ENCODE measurements around the gene CALCA.

CALCA gene

DNA sequence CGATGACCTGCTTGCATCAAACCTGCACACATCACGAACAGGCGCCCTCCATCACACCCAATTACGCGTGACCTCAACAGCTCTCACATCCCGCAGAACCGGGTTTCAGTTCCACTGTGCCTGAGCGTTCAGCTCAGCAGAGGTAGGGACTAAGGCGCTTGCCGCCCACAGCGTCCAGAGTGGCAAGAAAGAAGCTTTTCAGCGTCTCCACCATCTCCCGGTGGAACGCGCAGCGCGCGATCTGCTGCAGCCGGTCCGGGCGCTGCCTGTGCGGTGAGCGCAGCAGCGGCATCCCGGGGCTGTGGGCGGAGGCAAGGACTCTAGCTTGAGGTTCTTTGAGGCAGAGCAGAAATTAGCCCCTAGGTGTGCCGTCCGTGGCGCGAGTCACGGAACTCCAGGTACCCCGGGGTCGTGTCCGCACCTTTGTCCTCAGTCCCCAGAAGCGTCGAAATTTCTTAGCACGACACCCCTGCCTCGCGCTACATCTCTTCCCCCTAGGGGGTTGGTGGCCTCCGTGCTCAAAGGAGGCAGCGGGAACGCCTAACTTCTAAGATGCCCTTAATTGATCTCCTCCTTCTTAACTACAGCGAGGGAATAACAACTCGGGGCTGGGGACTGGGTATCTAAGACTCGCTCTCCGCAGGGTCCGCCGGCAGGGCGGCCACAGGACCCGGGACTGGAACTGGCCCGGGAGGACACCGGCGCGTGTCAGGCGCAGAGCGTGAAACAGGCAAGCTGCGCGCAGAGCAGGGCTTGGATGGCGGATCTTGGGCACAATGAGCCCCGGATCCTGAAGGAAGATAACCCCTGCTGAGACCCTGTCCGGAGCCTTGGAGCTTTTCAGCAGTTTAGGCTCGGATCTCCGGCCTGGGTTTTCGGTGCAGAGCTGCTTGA is 1.7 kb upstream of the CALCA start:
- Histone ChIP-seq H3K14ac (ENCODE audit: low read length) (no peak overlapping the region), H3K4me3 (ENCODE audit: low read length in 2 of 2) (peak overlapping the region; percentile 30 to 60), H3K9me3 (replicated peaks in 1 of 2; ENCODE audit: control insufficient read depth in 2 of 2, insufficient read depth in 1 of 2, low read depth in 1 of 2, low read length in 2 of 2) (peaks cover 2 to 5% of the 10 kb centered on the region in 2 donors), H3K4me2 (ENCODE audit: insufficient read depth, low read length, poor library complexity, severe bottlenecking) (peak overlapping the region; percentile 69), H2BK12ac (ENCODE audit: low read length) (no peak overlapping the region), H2AK5ac (ENCODE audit: low read depth, low read length) (no peak overlapping the region), H2BK15ac (ENCODE audit: low read length) (no peak overlapping the region), H4K91ac (ENCODE audit: low read depth, low read length, poor library complexity) (no peak overlapping the region), H3K27ac (replicated peaks; ENCODE audit: low read length) (no peak overlapping the region), H2BK5ac (ENCODE audit: low read length) (no peak overlapping the region), H2AFZ (ENCODE audit: low read length) (peak overlapping the region; percentile 94), H3K79me1 (ENCODE audit: low read depth, low read length) (no peaks in the 10 kb centered on the region), H3K23ac (ENCODE audit: low read depth, low read length, poor library complexity) (peak overlapping the region; percentile 22), H3K27me3 (ENCODE audit: control insufficient read depth in 3 of 3, insufficient read depth in 3 of 3, low read depth in 1 of 3, low read length in 3 of 3) (peaks cover 29 to 85% (median 59%) of the 10 kb centered on the region in 3 experiments), H3K18ac (ENCODE audit: low read length) (peak overlapping the region; percentile 58), H4K8ac (ENCODE audit: low read depth, low read length) (no peak overlapping the region), H3K4ac (ENCODE audit: low read length) (no peak overlapping the region), H3K36me3 (replicated peaks in 1 of 2; ENCODE audit: control insufficient read depth in 2 of 2, insufficient read depth in 2 of 2, low read length in 2 of 2) (no peaks in the 10 kb centered on the region), H3K4me1 (ENCODE audit: control insufficient read depth in 2 of 2, insufficient read depth in 1 of 2, low read depth in 1 of 2, low read length in 2 of 2) (peaks cover 10 to 12% of the 10 kb centered on the region in 2 donors), H3K9ac (ENCODE audit: low read depth, low read length, poor library complexity) (no peak overlapping the region), H2BK120ac (ENCODE audit: low read depth, low read length) (no peak overlapping the region)
- DNase-seq (ENCODE audit: low spot score): peak; percentile 44
- WGBS, 2 donors (ENCODE audit: extremely low coverage in 2 of 2, insufficient read length in 2 of 2, insufficient replicate concordance in 1 of 2): no CpG with 5 or more reads among the region's 64 CpGs

DNA sequence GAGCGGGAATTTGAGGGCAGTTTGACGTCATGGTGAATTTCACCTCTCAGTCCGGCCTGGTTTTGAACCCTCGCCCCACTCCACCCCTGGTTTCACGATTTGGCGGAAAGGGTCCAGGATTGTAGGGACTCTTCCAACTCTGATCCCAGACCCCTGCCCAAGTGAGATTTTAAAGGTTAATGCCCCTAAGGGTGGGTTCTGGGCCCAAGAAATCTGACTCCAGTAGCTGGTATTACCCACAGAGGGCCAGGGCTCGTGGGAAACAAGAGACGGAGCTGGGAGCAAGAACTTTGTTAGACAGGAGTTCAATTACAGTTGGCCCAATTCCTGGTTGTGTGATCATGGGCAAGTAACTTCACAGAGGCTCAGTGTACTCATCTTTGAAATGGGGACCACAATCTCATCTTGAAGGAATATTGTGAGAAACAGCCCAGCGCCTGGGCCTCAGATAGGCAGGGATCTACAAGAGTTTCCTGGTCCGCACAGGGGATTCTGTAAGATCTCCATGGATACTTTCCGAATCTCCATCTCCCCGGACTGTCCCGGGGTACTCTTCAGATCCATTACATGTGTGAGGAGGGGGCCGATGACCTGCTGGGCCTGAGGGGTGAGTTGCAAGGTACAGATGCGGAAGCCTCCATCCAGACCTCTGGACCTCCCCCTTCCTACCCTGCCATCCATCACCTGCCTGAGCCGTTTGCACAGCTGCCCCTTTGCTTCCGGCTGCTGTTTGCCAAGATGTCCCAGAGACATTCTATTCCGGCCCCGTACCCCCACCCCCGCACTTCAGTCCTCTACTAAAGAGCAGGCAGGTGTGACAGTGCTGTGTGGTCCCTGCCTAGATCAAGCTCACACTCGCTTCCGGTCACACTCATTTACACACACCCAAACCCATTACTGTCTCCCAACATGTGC is 687 bp upstream of the CALCA start:
- no peak overlapping the region for H2BK15ac ChIP-seq (ENCODE audit: low read length)
- no peak overlapping the region for H2BK12ac ChIP-seq (ENCODE audit: low read length)
- no peaks in the 10 kb centered on the region for H3K79me1 ChIP-seq (ENCODE audit: low read depth, low read length)
- H3K4ac ChIP-seq (ENCODE audit: low read length): no peak overlapping the region
- no peak overlapping the region for H3K18ac ChIP-seq (ENCODE audit: low read length)
- peak overlapping the region; percentile 94 for H2AFZ ChIP-seq (ENCODE audit: low read length)
- H3K9ac ChIP-seq (ENCODE audit: low read depth, low read length, poor library complexity): no peak overlapping the region
- no peak overlapping the region for H3K14ac ChIP-seq (ENCODE audit: low read length)
- H3K23ac ChIP-seq (ENCODE audit: low read depth, low read length, poor library complexity): peak overlapping the region; percentile 22
- no peak overlapping the region for H2AK5ac ChIP-seq (ENCODE audit: low read depth, low read length)
- no peak overlapping the region for H2BK5ac ChIP-seq (ENCODE audit: low read length)
- no peak overlapping the region for H3K27ac ChIP-seq (replicated peaks; ENCODE audit: low read length)
- H3K4me2 ChIP-seq (ENCODE audit: insufficient read depth, low read length, poor library complexity, severe bottlenecking): no peak overlapping the region
- H3K27me3 ChIP-seq (ENCODE audit: control insufficient read depth in 3 of 3, insufficient read depth in 3 of 3, low read depth in 1 of 3, low read length in 3 of 3): peaks cover 29 to 90% (median 59%) of the 10 kb centered on the region in 3 experiments
- H3K4me3 ChIP-seq (ENCODE audit: low read length in 2 of 2): no peak overlapping the region
- no peak for DNase-seq (ENCODE audit: low spot score)
- WGBS, 2 donors (ENCODE audit: extremely low coverage in 2 of 2, insufficient read length in 2 of 2, insufficient replicate concordance in 1 of 2): no CpG with 5 or more reads among the region's 22 CpGs
- no peaks in the 10 kb centered on the region for H3K36me3 ChIP-seq (replicated peaks in 1 of 2; ENCODE audit: control insufficient read depth in 2 of 2, insufficient read depth in 2 of 2, low read length in 2 of 2)
- no peak overlapping the region for H2BK120ac ChIP-seq (ENCODE audit: low read depth, low read length)
- no peak overlapping the region for H4K91ac ChIP-seq (ENCODE audit: low read depth, low read length, poor library complexity)
- H3K9me3 ChIP-seq (replicated peaks in 1 of 2; ENCODE audit: control insufficient read depth in 2 of 2, insufficient read depth in 1 of 2, low read depth in 1 of 2, low read length in 2 of 2): peaks cover 2 to 5% of the 10 kb centered on the region in 2 donors
- peaks cover 10 to 12% of the 10 kb centered on the region in 2 donors for H3K4me1 ChIP-seq (ENCODE audit: control insufficient read depth in 2 of 2, insufficient read depth in 1 of 2, low read depth in 1 of 2, low read length in 2 of 2)
- H4K8ac ChIP-seq (ENCODE audit: low read depth, low read length): no peak overlapping the region

DNA sequence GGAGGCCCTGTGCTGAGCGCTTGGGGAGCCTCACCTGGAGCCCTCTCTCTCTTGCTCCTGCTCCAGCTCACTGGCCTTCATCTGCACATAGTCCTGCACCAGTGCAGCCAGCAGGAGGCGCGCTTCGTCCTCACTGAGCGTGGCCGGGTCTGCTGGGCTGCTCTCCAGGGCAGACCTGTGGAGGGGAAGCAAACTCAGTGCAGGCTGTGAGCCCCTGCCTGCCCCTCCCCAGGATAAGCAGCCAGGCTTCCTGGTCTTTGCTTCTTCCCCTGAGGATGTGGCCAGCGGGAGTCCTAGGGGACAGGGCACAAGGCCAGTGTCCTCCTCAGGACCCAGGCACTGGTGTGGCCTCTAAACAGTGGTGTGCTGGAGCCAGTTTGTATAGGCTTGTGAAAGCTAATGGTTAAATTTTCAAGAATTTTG is 2.2 kb downstream of the CALCA start:
- Histone ChIP-seq H3K4me1 (ENCODE audit: control insufficient read depth in 2 of 2, insufficient read depth in 1 of 2, low read depth in 1 of 2, low read length in 2 of 2) (peaks cover 10% of the 10 kb centered on the region in 2 donors), H3K79me1 (ENCODE audit: low read depth, low read length) (no peaks in the 10 kb centered on the region), H3K9me3 (replicated peaks in 1 of 2; ENCODE audit: control insufficient read depth in 2 of 2, insufficient read depth in 1 of 2, low read depth in 1 of 2, low read length in 2 of 2) (peaks cover 2 to 5% of the 10 kb centered on the region in 2 donors), H2BK120ac (ENCODE audit: low read depth, low read length) (no peak overlapping the region), H3K27ac (replicated peaks; ENCODE audit: low read length) (no peak overlapping the region), H3K14ac (ENCODE audit: low read length) (no peak overlapping the region), H3K4me2 (ENCODE audit: insufficient read depth, low read length, poor library complexity, severe bottlenecking) (no peak overlapping the region), H3K36me3 (replicated peaks in 1 of 2; ENCODE audit: control insufficient read depth in 2 of 2, insufficient read depth in 2 of 2, low read length in 2 of 2) (no peaks in the 10 kb centered on the region), H3K9ac (ENCODE audit: low read depth, low read length, poor library complexity) (peak overlapping the region; percentile 27), H2AFZ (ENCODE audit: low read length) (no peak overlapping the region), H2BK5ac (ENCODE audit: low read length) (no peak overlapping the region), H4K91ac (ENCODE audit: low read depth, low read length, poor library complexity) (no peak overlapping the region), H2BK12ac (ENCODE audit: low read length) (no peak overlapping the region), H2AK5ac (ENCODE audit: low read depth, low read length) (no peak overlapping the region), H3K4me3 (ENCODE audit: low read length in 2 of 2) (no peak overlapping the region), H2BK15ac (ENCODE audit: low read length) (no peak overlapping the region), H3K23ac (ENCODE audit: low read depth, low read length, poor library complexity) (no peak overlapping the region), H3K18ac (ENCODE audit: low read length) (peak overlapping the region; percentile 40), H3K4ac (ENCODE audit: low read length) (no peak overlapping the region), H3K27me3 (ENCODE audit: control insufficient read depth in 3 of 3, insufficient read depth in 3 of 3, low read depth in 1 of 3, low read length in 3 of 3) (peaks cover 27 to 63% (median 44%) of the 10 kb centered on the region in 3 experiments), H4K8ac (ENCODE audit: low read depth, low read length) (peak overlapping the region; percentile 66)
- DNase-seq (ENCODE audit: low spot score): peak; percentile 63
- no CpG with 5 or more reads among the region's 7 CpGs for WGBS, 2 donors (ENCODE audit: extremely low coverage in 2 of 2, insufficient read length in 2 of 2, insufficient replicate concordance in 1 of 2)
